Stimulated activated CD4-positive, alpha-beta T cell treated with anti-CD3 and anti-CD28 coated beads, Interleukin-15, amount 100 ng/mL, for 1 hour (primary cell): ENCODE data around the gene NUP85.
A peak's percentile ranks its signal among the peaks of the same experiment; 100 is the strongest.
"Not testable (repeated sequence)": the region's sequence is repeated elsewhere in the genome, so short reads cannot be mapped to it uniquely, and the experiment has no call there.

Experiments
- DNase-seq, 2 donors: peaks; one replicate each; pipeline ENCODE4 v3.0.0-alpha.2; 2020; ENCODE audit warnings: low read depth in 1 of 2, low spot score in 1 of 2

NUP85 gene

GRCh38 chr17:75266316-75267152, 61.1 kb downstream of the NUP85 start:
- DNase-seq: no peak

- DNase-seq: no peak
These were observed 61.6 kb downstream of the NUP85 start for GRCh38 chr17:75267153-75267410.

GRCh38 chr17:75267411-75268232, 62.1 kb downstream of the NUP85 start:
- no peak for DNase-seq

- DNase-seq: no peak
These were observed 64.4 kb downstream of the NUP85 start for GRCh38 chr17:75269844-75270217.

- DNase-seq: peak in 1 of 2 donors; percentile 35
These were observed 64.9 kb downstream of the NUP85 start for GRCh38 chr17:75270218-75270965.

- no peak for DNase-seq
These were observed 65.4 kb downstream of the NUP85 start, which contains the start of gene MIF4GD for GRCh38 chr17:75270966-75271232. TSS of gene MIF4GD (minus strand) at chr17:75271231. CDS start at chr17:75270195, 1,036 bp downstream.

- peak; percentile 85 to 89 for DNase-seq
These were observed 65.9 kb downstream of the NUP85 start for GRCh38 chr17:75271233-75271954.

GRCh38 chr17:75271955-75272847, 66.7 kb downstream of the NUP85 start:
- no peak for DNase-seq

GRCh38 chr17:75272848-75273184, 67.3 kb downstream of the NUP85 start:
- DNase-seq: no peak

GRCh38 chr17:75273977-75274708, 68.7 kb downstream of the NUP85 start:
- DNase-seq: no peak

GRCh38 chr17:75277664-75278071, 72.2 kb downstream of the NUP85 start:
- no peak for DNase-seq

GRCh38 chr17:75280189-75280588, 74.7 kb downstream of the NUP85 start:
- DNase-seq: not testable (repeated sequence)

- DNase-seq: no peak
These were observed 79.6 kb downstream of the NUP85 start for GRCh38 chr17:75285123-75285522.
